PC-3 (cell line): ENCODE data around the gene SRRT. TPM values are rescaled to one million over a fixed set of nuclear protein-coding genes. Genes with fewer than 3 reads are reported as not detected.
"Not testable (repeated sequence)": the region's sequence is repeated elsewhere in the genome, so short reads cannot be mapped to it uniquely, and the experiment has no call there.

Source experiments
- ATAC-seq: fragments of 200-7000 bp; cut with Tn5 transposase; 2 replicates; pipeline ENCODE4 v1.9.1; 2020; ENCODE audit warnings: mild to moderate bottlenecking, moderate library complexity
- BruUV-seq: library from RNA; stranded (reverse); fragments of 400-500 nt; replicated peaks from 2 replicates; lab custom pipeline; 2021; lab: Mats Ljungman, UMichigan
- CTCF ChIA-PET: fragments of 300-600 bp; sonication (Branson Sonifier 250); formaldehyde crosslinking; loops from one replicate; lab custom pipeline; 2022; ENCODE audit warnings: antibody characterized with exemption; lab: Charles Lee
- POLR2A ChIA-PET: fragments of 300-600 bp; sonication (Branson Sonifier 250); formaldehyde crosslinking; loops from one replicate; lab custom pipeline; 2022; ENCODE audit warnings: antibody characterized with exemption; ENCODE audit not compliant: unreplicated experiment; lab: Charles Lee
- DNase-seq: peaks from one replicate; pipeline ENCODE4 v3.0.0-alpha.2; 2015
- H2AFZ ChIP-seq: fragments of 300-600 bp; sonication (generic); 2 replicates; pipeline ENCODE4 v1.6.0; 2016; ENCODE audit warnings: antibody characterized with exemption, low read length
- H3F3A ChIP-seq: fragments of 300-600 bp; sonication (generic); one replicate; pipeline ENCODE4 v1.6.0; 2017; ENCODE audit warnings: antibody characterized with exemption, low read length, control low read depth, mild to moderate bottlenecking; ENCODE audit not compliant: unreplicated experiment
- H3K27ac ChIP-seq: fragments of 300-600 bp; sonication (generic); 2 replicates; pipeline ENCODE4 v1.5.1; 2016; ENCODE audit warnings: mild to moderate bottlenecking, low read length
- H3K27me3 ChIP-seq: fragments of 300-600 bp; sonication (generic); 2 replicates; pipeline ENCODE4 v1.6.1; 2016; ENCODE audit warnings: low read length, mixed read lengths
- H3K36me3 ChIP-seq: fragments of 300-600 bp; sonication (generic); 2 replicates; pipeline ENCODE4 v1.6.1; 2016; ENCODE audit warnings: low read depth, mixed run types, low read length, mixed read lengths
- H3K4me1 ChIP-seq: fragments of 300-600 bp; sonication (generic); 2 replicates; pipeline ENCODE4 v1.5.1; 2016; ENCODE audit warnings: low read length; ENCODE audit not compliant: insufficient read depth
- H3K4me2 ChIP-seq: fragments of 300-600 bp; sonication (generic); 2 replicates; pipeline ENCODE4 v1.6.0; 2016; ENCODE audit warnings: low read length
- H3K4me3 ChIP-seq: fragments of 300-600 bp; sonication (generic); 2 replicates; pipeline ENCODE4 v1.5.1; 2016; ENCODE audit warnings: mild to moderate bottlenecking, low read length, mixed read lengths
- H3K79me2 ChIP-seq: fragments of 300-600 bp; sonication (generic); 2 replicates; pipeline ENCODE4 v1.6.1; 2017; ENCODE audit warnings: low read length, mixed read lengths
- H3K9ac ChIP-seq: fragments of 300-600 bp; sonication (generic); 2 replicates; pipeline ENCODE4 v1.6.0; 2016; ENCODE audit warnings: mild to moderate bottlenecking, low read length
- H3K9me2 ChIP-seq: fragments of 300-600 bp; sonication (generic); replicated peaks from 2 replicates; pipeline ENCODE4 v1.6.1; 2016; ENCODE audit warnings: mixed run types, low read length, mixed read lengths
- H3K9me3 ChIP-seq: fragments of 300-600 bp; sonication (generic); 2 replicates; pipeline ENCODE4 v1.6.1; 2016; ENCODE audit warnings: low read length, mixed read lengths
- H4K20me1 ChIP-seq: fragments of 300-600 bp; sonication (generic); 2 replicates; pipeline ENCODE4 v1.6.1; 2016; ENCODE audit warnings: low read length, mixed read lengths
- CTCF ChIP-seq: fragments of 300-600 bp; sonication (generic); conservative IDR thresholded peaks from 2 replicates; pipeline ENCODE4 v1.5.1; 2017; ENCODE audit warnings: antibody characterized with exemption, low read depth, mild to moderate bottlenecking, low read length
- EZH2 ChIP-seq: fragments of 300-600 bp; sonication (generic); IDR thresholded peaks from one replicate; pipeline ENCODE4 v1.6.1; 2017; ENCODE audit warnings: antibody characterized with exemption, mild to moderate bottlenecking, low read length; ENCODE audit not compliant: unreplicated experiment
- EZH2phosphoT487 ChIP-seq: fragments of 300-600 bp; sonication (generic); IDR thresholded peaks from 2 replicates; pipeline ENCODE4 v1.6.1; 2018; ENCODE audit warnings: mild to moderate bottlenecking, antibody characterized with exemption, low read length, borderline replicate concordance
- intact Hi-C: fragments of 100-400 bp; cut with micrococcal nuclease; formaldehyde crosslinking; loops from 2 replicates; pipeline ENCODE4 v1.9.0; 2023
- total RNA-seq: library from RNA; depleted of rRNA; stranded (reverse); fragments of >200 nt; gene quantifications from 2 replicates; pipeline ENCODE4 v1.2.3, GENCODE V29; 2014

SRRT gene
- total RNA-seq, 1 experiment from 2014 or later = 177 TPM

DNA sequence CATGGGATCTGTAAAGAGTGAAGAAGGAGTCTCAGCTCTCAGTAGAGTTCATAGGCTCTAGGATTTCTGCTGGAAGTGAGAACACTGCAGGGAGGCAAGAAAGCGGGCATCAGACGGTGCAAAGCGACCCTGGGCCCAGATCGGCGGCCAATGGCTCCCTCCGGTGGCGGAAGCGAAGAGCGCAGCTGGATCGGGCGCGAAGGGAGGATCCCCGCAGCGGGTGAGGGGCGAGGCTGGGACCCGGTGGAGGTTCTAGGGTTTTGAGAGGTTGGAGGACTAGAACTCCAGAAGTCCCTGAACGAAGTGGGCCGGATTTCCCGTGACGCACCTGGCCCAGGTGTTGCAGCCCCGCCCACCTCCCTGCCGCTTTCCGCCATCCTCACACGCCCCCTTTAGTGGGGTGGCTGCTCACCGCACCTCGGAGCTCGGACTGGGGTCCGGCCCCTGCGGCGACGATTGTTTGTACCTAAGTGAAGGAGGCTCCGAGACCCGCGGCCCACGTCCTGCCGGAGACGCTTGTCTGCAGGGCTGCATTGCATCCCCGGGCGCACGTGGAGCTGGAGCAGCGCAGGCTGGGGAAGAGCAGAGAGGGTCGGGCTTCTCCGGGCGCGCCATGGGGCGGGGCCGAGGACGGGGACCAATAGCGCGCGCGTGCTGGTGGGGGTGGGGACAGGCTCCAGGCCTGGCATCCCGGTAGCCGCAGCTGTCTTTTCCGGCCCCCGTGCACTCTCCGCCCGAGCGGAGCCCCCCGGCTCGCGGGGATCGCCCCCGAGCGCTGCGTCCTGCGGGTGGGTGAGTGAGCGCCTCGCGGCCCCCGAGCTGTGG lies 22.6 kb upstream of the SRRT start, which contains the start of gene SLC12A9:
Gene SLC12A9, plus strand, starts transcription at position 666 of the 825 bp plus-strand sequence. CDS start 1,485 bp downstream, outside the sequence.
- ATAC-seq (peak; percentile 98), DNase-seq (peak; percentile 85)
- H3K9me2 ChIP-seq = no peaks in the 10 kb centered on the region
- H4K20me1 ChIP-seq = no peaks in the 10 kb centered on the region
- CTCF ChIA-PET = interaction anchor here (0.5 to 1.8 kb wide), 9 partner anchors 20 to 220 kb away, joined by 3 to 24 read pairs (median 6); partner anchors contain the start of genes EPHB4 and POP7
- intact Hi-C loops = loop anchor here (1.0 to 10.0 kb wide), 6 partner anchors 25 to 387 kb away; partner anchors contain the start of genes EPHB4 and SPACDR
- peak within 1 kb of the TSS; percentile 87 for H2AFZ ChIP-seq
- H3K9me3 ChIP-seq = no peaks in the 10 kb centered on the region
- H3K4me2 ChIP-seq = peak within 1 kb of the TSS; percentile 90
- peak within 1 kb of the TSS; percentile 79 for H3K27ac ChIP-seq
- no peaks in the 10 kb centered on the region for H3F3A ChIP-seq
- H3K9ac ChIP-seq = peak within 1 kb of the TSS; percentile 86
- peaks cover 12% of the 10 kb centered on the region; the same call in 1 of the 2 replicates for H3K4me1 ChIP-seq
- TSS peak; percentile 85 for BruUV-seq
- H3K4me3 ChIP-seq = peak within 1 kb of the TSS; percentile 96
- H3K27me3 ChIP-seq = no peaks in the 10 kb centered on the region
- H3K36me3 ChIP-seq = no peaks in the 10 kb centered on the region
- TF ChIP-seq EZH2 = no peak
- no peak for TF ChIP-seq EZH2phosphoT487
- TF ChIP-seq CTCF = peak; percentile 91
- POLR2A ChIA-PET = interaction anchor here (0.5 to 1.4 kb wide), 4 partner anchors 22 to 377 kb away, joined by 4 to 8 read pairs (median 5); partner anchors contain the start of genes SRRT and UFSP1
- H3K79me2 ChIP-seq = peaks cover 30% of the 10 kb centered on the region

DNA sequence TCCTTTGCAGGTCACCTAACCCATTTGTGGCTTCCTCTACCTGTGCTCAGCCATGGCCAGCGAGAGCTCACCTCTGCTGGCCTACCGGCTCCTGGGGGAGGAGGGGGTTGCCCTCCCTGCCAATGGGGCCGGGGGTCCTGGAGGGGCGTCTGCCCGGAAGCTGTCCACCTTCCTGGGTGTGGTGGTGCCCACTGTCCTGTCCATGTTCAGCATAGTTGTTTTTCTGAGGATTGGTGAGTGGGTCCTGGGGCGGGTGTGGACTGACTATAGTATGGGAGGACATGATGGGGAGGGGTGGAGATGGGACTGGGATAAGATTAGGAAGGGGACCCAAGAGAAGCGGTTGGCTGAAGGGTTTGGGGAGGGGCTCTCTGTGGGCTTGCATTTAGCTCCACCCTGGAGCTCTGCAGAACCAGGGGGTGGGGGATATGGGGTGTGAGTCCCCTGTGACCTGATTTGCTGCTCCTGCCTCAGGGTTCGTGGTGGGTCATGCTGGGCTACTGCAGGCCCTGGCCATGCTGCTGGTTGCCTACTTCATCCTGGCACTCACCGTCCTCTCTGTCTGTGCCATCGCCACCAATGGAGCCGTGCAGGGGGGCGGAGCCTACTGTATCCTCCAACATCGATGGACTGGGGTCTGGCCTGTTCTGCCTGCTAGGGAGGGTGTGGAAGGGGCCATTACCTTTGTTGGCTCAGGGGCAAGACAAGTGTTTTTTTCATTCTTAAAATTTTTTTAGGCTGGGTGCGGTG lies 20.6 kb upstream of the SRRT start:
- Histone ChIP-seq H3K27ac (no peak overlapping the region), H2AFZ (no peak overlapping the region), H4K20me1 (no peaks in the 10 kb centered on the region), H3K9me2 (no peaks in the 10 kb centered on the region), H3K4me1 (peaks cover 12% of the 10 kb centered on the region; the same call in 1 of the 2 replicates), H3K27me3 (no peaks in the 10 kb centered on the region), H3K9ac (no peak overlapping the region), H3K36me3 (no peaks in the 10 kb centered on the region), H3K4me2 (peak overlapping the region; percentile 90; the same call in 1 of the 2 replicates), H3K4me3 (no peak overlapping the region), H3K9me3 (no peaks in the 10 kb centered on the region), H3K79me2 (peaks cover 30% of the 10 kb centered on the region), H3F3A (no peaks in the 10 kb centered on the region)
- CTCF ChIA-PET = no interaction called here
- intact Hi-C loops = loop anchor here (5.0 to 10.0 kb wide), 2 partner anchors 127 to 390 kb away; partner anchors contain the start of gene SPACDR
- ATAC-seq (no peak), DNase-seq (no peak)
- no peak for TF ChIP-seq EZH2phosphoT487
- no peak for TF ChIP-seq EZH2
- TF ChIP-seq CTCF = no peak
- no TSS peak for BruUV-seq
- POLR2A ChIA-PET = no interaction called here

- CTCF ChIA-PET, H4K20me1 ChIP-seq, H3K9me2 ChIP-seq, H3K27ac ChIP-seq, H3K9me3 ChIP-seq, H3K9ac ChIP-seq, H3F3A ChIP-seq, H3K4me3 ChIP-seq, ATAC-seq, BruUV-seq, H3K27me3 ChIP-seq, H3K36me3 ChIP-seq, POLR2A ChIA-PET, DNase-seq, H2AFZ ChIP-seq, H3K4me2 ChIP-seq: not testable (repeated sequence)
- intact Hi-C loops = loop anchor here (5.0 to 10.0 kb wide), 2 partner anchors 128 to 390 kb away; partner anchors contain the start of gene SPACDR
- H3K79me2 ChIP-seq = peaks cover 30% of the 10 kb centered on the region
- peaks cover 12% of the 10 kb centered on the region; the same call in 1 of the 2 replicates for H3K4me1 ChIP-seq
Observed at GRCh38 chr7:100854899-100855298, 20.0 kb upstream of the SRRT start.
